ENCODE results near the gene LIN28A.
"Not testable (repeated sequence)": the region's sequence is repeated elsewhere in the genome, so short reads cannot be mapped to it uniquely, and the experiment has no call there.

Gene LIN28A

DNA sequence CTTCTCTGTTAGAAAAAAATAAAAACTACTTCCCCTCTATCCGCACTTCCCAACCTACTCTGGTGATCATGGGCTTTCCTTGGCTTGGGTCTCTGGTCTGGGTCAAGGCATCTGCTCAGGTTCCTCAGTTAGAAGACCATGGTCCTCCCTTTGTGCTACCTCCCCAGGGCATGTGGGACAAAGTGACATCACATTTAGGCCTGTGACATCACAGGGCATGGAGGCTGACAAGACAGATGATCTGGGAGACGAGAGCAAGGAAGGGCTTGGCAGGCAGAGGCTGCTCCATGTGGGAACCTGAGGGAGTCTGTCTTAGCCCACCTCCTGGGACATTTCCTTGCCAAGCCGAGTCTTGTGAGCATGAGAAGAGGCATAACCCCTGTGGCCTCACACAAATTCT is 38.0 kb upstream of the LIN28A start, which contains the start of gene ZNF683:
TSS of gene ZNF683 (minus strand) at position 140 of the 400 bp plus-strand sequence. CDS start 4,179 bp downstream, outside the sequence.
- H3K9me3 ChIP-seq (ENCODE audit: control insufficient read depth, insufficient read depth, low read depth, low read length); H3K9ac ChIP-seq (ENCODE audit: low read length); H3K27me3 ChIP-seq (ENCODE audit: control insufficient read depth, insufficient read depth, low read length); H3K4me3 ChIP-seq (ENCODE audit: low read depth, low read length); H3K27ac ChIP-seq (ENCODE audit: low read depth, low read length); H3K36me3 ChIP-seq (ENCODE audit: control insufficient read depth, insufficient read depth, low read length): not testable (repeated sequence)
- H3K4me1 ChIP-seq (ENCODE audit: control insufficient read depth, insufficient read depth, low read length) = peaks cover 20% of the 10 kb centered on the region; the same call in 1 of the 2 replicates

DNA sequence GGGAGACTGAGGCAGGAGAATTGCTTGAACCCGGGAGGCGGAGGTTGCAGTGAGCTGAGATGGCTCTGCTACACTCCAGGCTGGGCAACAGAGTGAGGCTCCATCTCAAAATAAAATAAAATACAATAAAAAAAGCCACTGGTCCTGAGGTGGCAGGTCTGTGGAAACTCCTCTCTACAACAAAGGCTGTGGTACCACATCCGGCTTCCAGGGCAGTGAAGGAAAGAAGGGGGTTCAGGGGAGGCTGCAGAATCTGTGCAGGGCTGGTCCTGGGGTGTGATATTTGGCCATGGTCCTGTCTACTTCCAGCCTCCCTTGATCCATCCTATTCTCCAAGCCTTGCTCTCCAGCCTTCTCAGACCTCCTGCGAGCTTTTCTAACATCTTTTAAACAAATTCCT is 37.3 kb upstream of the LIN28A start:
- peaks cover 24% of the 10 kb centered on the region; the same call in 1 of the 2 replicates for H3K4me1 ChIP-seq (ENCODE audit: control insufficient read depth, insufficient read depth, low read length)
- H3K27ac ChIP-seq (ENCODE audit: low read depth, low read length) = no peak overlapping the region
- H3K9me3 ChIP-seq (ENCODE audit: control insufficient read depth, insufficient read depth, low read depth, low read length) = peaks cover 8% of the 10 kb centered on the region; the same call in 1 of the 2 replicates
- no peaks in the 10 kb centered on the region for H3K27me3 ChIP-seq (ENCODE audit: control insufficient read depth, insufficient read depth, low read length)
- H3K4me3 ChIP-seq (ENCODE audit: low read depth, low read length) = no peak overlapping the region
- H3K36me3 ChIP-seq (ENCODE audit: control insufficient read depth, insufficient read depth, low read length) = no peaks in the 10 kb centered on the region
- H3K9ac ChIP-seq (ENCODE audit: low read length) = no peak overlapping the region

DNA sequence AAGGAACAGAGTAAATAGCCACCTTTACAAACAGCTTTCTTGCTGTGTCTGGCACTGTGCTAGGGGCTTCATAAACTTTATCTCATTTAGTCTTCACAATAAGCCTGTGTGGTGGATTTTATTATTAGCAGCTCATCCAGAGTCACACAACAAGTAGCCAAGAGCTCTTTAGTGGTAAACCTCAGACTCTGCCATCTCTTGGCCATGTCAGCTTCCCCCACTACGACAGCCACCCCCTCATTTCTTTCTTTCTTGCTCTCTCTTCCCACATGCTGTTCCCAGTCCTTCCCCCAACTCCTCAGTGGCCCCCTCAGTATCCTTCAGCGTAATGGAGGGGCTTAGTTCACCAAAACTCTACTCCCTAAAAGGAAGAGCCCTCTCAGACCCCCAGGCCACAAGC is 36.8 kb upstream of the LIN28A start:
- H3K27me3 ChIP-seq (ENCODE audit: control insufficient read depth, insufficient read depth, low read length) = no peaks in the 10 kb centered on the region
- no peak overlapping the region for H3K4me3 ChIP-seq (ENCODE audit: low read depth, low read length)
- no peak overlapping the region for H3K9ac ChIP-seq (ENCODE audit: low read length)
- peaks cover 25% of the 10 kb centered on the region; the same call in 1 of the 2 replicates for H3K4me1 ChIP-seq (ENCODE audit: control insufficient read depth, insufficient read depth, low read length)
- H3K27ac ChIP-seq (ENCODE audit: low read depth, low read length) = no peak overlapping the region
- peaks cover 8% of the 10 kb centered on the region; the same call in 1 of the 2 replicates for H3K9me3 ChIP-seq (ENCODE audit: control insufficient read depth, insufficient read depth, low read depth, low read length)
- no peaks in the 10 kb centered on the region for H3K36me3 ChIP-seq (ENCODE audit: control insufficient read depth, insufficient read depth, low read length)

DNA sequence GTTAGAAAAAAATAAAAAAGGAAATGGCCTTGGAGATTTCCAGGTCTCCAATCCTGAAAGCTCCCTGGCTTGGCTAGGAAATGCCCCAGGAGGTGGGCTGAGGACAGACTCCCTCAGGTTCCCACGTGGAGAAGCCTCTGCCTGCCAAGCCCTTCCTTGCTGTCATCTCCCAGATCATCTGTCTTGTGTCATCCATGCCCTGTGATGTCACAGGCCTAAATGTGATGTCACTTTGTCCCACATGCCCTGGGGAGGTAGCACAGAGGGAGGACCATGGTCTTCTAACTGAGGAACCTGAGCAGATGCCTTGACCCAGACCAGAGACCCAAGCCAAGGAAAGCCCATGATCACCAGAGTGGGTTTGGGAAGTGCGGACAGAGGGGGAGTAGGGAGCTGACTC is 36.3 kb upstream of the LIN28A start:
- H3K36me3 ChIP-seq (ENCODE audit: control insufficient read depth, insufficient read depth, low read length); H3K9ac ChIP-seq (ENCODE audit: low read length); H3K27ac ChIP-seq (ENCODE audit: low read depth, low read length); H3K9me3 ChIP-seq (ENCODE audit: control insufficient read depth, insufficient read depth, low read depth, low read length); H3K27me3 ChIP-seq (ENCODE audit: control insufficient read depth, insufficient read depth, low read length); H3K4me3 ChIP-seq (ENCODE audit: low read depth, low read length): not testable (repeated sequence)
- H3K4me1 ChIP-seq (ENCODE audit: control insufficient read depth, insufficient read depth, low read length) = peaks cover 25% of the 10 kb centered on the region; the same call in 1 of the 2 replicates

DNA sequence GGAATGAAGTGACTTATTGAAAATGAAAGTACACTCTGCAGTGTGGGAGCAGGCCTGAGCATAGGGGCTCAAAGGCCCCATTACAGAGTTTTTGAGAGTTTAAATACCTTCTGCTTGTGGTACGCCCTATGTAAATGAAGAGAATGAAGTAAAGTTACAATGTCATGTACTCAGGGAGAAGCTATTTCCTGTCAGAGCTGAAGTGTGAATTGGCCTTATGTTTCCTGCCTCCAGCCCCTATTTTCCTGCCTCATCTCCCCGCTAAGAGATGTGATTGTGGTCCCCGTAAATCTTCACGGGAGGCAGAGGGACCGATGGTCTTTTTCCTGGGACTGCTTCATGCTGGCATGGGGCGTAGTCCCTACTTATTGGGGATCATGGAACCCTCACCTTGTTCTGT is 35.5 kb upstream of the LIN28A start:
- no peak overlapping the region for H3K9ac ChIP-seq (ENCODE audit: low read length)
- no peaks in the 10 kb centered on the region for H3K27me3 ChIP-seq (ENCODE audit: control insufficient read depth, insufficient read depth, low read length)
- no peaks in the 10 kb centered on the region for H3K36me3 ChIP-seq (ENCODE audit: control insufficient read depth, insufficient read depth, low read length)
- peaks cover 25% of the 10 kb centered on the region; the same call in 1 of the 2 replicates for H3K4me1 ChIP-seq (ENCODE audit: control insufficient read depth, insufficient read depth, low read length)
- H3K4me3 ChIP-seq (ENCODE audit: low read depth, low read length) = no peak overlapping the region
- peaks cover 8% of the 10 kb centered on the region; the same call in 1 of the 2 replicates for H3K9me3 ChIP-seq (ENCODE audit: control insufficient read depth, insufficient read depth, low read depth, low read length)
- H3K27ac ChIP-seq (ENCODE audit: low read depth, low read length) = no peak overlapping the region

DNA sequence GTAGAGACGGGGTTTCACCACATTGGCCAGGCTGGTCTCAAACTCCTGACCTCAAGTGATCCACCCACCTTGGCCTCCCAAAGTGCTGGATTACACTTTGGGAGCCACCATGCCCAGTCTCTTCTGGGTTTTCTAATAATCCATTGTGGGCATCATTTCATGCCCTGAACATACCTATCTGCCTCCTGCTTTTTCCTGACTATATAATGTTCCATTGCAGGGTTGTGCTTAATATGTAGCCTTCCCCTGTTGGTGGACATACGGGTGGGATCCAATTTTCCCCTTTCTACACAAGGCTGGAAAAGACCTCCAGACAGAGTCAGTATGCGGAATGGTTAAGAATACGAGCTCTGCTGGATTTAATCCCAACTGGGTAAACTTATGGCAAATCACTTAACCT is 34.6 kb upstream of the LIN28A start:
- H3K36me3 ChIP-seq (ENCODE audit: control insufficient read depth, insufficient read depth, low read length) = no peaks in the 10 kb centered on the region
- no peak overlapping the region for H3K27ac ChIP-seq (ENCODE audit: low read depth, low read length)
- no peaks in the 10 kb centered on the region for H3K27me3 ChIP-seq (ENCODE audit: control insufficient read depth, insufficient read depth, low read length)
- H3K4me3 ChIP-seq (ENCODE audit: low read depth, low read length) = no peak overlapping the region
- no peak overlapping the region for H3K9ac ChIP-seq (ENCODE audit: low read length)
- peaks cover 25% of the 10 kb centered on the region; the same call in 1 of the 2 replicates for H3K4me1 ChIP-seq (ENCODE audit: control insufficient read depth, insufficient read depth, low read length)
- H3K9me3 ChIP-seq (ENCODE audit: control insufficient read depth, insufficient read depth, low read depth, low read length) = peaks cover 2% of the 10 kb centered on the region; the same call in 1 of the 2 replicates

DNA sequence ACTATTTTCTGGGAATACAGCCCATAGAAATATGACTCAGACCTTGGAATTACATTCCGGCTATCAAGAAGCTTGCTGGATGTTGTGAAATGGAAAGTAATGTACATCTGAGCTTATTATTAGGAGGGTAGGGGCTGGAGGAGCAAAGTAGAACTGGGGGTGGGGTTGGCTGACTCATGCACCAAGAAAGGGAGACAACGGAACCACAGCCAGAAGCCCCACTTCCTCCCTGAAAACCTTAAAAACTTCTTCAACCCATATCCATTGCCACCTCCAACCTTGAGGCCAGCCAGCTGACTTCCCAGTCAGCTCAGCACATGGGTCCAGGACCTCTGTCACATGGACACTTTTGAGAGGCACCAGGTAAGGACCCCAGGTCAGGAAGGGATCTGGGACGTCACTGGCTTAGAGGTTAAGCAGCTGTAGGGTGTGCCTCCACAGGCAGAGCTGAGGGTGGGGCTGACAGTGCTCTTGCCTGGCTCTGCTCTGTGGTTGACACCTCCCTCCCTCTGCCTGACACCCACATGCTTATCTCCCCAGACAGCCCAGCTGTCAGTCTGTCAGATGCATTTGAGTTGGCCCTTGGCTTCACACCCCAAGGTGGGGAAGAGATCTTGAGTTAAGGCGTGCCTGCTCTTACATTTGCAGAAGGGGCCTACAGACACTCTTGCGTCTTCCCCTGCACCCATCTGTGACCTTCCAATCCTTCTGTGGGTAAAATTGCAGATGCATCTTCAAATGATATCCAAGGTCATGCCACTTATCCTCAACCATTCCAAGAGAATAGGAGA is 32.3 kb upstream of the LIN28A start:
- Histone ChIP-seq H3K4me3 (ENCODE audit: low read depth, low read length) (no peak overlapping the region), H3K27ac (ENCODE audit: low read depth, low read length) (no peak overlapping the region), H3K36me3 (ENCODE audit: control insufficient read depth, insufficient read depth, low read length) (no peaks in the 10 kb centered on the region), H3K27me3 (ENCODE audit: control insufficient read depth, insufficient read depth, low read length) (no peaks in the 10 kb centered on the region), H3K4me1 (ENCODE audit: control insufficient read depth, insufficient read depth, low read length) (peaks cover 25% of the 10 kb centered on the region; the same call in 1 of the 2 replicates), H3K9me3 (ENCODE audit: control insufficient read depth, insufficient read depth, low read depth, low read length) (no peaks in the 10 kb centered on the region), H3K9ac (ENCODE audit: low read length) (no peak overlapping the region)

DNA sequence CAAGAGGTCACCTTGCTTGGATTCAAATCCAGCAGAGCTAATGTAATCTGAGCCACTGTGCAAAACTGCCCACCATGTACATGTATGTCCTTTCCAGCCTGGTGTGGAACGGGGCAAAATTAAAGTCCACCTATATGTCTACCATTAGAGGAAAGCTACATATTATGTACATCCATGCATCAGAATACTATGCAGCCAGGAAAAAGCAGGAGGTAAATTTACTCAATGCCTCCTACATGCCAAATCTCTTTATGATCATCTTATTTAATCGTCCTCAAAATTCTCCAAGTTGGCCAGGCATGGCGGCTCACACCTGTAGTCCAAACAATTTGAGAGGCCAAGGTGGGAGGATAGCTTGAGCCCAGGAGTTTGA is 31.8 kb upstream of the LIN28A start:
- Histone ChIP-seq H3K9me3 (ENCODE audit: control insufficient read depth, insufficient read depth, low read depth, low read length) (no peaks in the 10 kb centered on the region), H3K4me1 (ENCODE audit: control insufficient read depth, insufficient read depth, low read length) (peaks cover 22% of the 10 kb centered on the region; the same call in 1 of the 2 replicates), H3K27ac (ENCODE audit: low read depth, low read length) (no peak overlapping the region), H3K4me3 (ENCODE audit: low read depth, low read length) (no peak overlapping the region), H3K36me3 (ENCODE audit: control insufficient read depth, insufficient read depth, low read length) (no peaks in the 10 kb centered on the region), H3K9ac (ENCODE audit: low read length) (no peak overlapping the region), H3K27me3 (ENCODE audit: control insufficient read depth, insufficient read depth, low read length) (no peaks in the 10 kb centered on the region)

DNA sequence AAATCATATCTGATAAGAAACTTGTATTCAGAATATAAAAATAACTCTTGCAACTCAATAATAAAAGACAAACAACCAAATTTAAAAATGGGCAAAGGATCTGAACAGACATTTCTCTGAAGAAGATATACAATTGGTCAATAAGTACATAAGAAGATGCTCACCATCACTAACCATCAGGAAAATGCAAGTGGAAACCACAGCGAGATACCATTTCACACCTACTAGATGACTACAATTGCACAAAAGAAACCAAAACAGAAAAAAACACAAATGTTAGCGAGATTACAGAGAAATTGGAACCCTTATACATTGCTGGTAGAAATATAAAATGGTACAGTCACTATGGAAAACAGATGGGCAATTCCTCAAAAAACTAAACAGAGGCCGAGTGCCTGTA is 26.5 kb upstream of the LIN28A start:
- H3K36me3 ChIP-seq (ENCODE audit: control insufficient read depth, insufficient read depth, low read length) = no peaks in the 10 kb centered on the region
- H3K4me3 ChIP-seq (ENCODE audit: low read depth, low read length) = no peak overlapping the region
- peaks cover 7% of the 10 kb centered on the region for H3K4me1 ChIP-seq (ENCODE audit: control insufficient read depth, insufficient read depth, low read length)
- H3K27ac ChIP-seq (ENCODE audit: low read depth, low read length) = no peak overlapping the region
- no peaks in the 10 kb centered on the region for H3K27me3 ChIP-seq (ENCODE audit: control insufficient read depth, insufficient read depth, low read length)
- H3K9me3 ChIP-seq (ENCODE audit: control insufficient read depth, insufficient read depth, low read depth, low read length) = no peaks in the 10 kb centered on the region
- H3K9ac ChIP-seq (ENCODE audit: low read length) = no peak overlapping the region

DNA sequence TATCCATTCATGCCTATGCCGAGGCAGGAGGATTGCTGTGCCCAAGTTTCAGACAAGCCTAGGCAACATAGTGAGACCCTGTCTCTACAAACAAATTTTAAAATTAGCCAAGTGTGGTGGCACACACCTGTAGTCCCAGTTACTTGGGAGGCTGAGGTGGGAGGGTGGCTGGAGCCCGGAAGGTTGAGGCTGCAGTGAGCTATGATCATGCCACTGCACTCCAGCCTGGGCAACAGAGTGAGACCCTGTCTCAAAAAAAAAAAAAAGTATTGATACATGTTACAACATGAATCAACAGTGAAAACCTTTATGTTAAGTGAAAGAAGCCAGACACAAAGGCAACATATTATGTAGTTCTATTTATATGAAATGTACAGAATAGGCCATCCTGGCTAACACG is 25.6 kb upstream of the LIN28A start:
- H3K4me3 ChIP-seq (ENCODE audit: low read depth, low read length); H3K9me3 ChIP-seq (ENCODE audit: control insufficient read depth, insufficient read depth, low read depth, low read length); H3K27me3 ChIP-seq (ENCODE audit: control insufficient read depth, insufficient read depth, low read length); H3K9ac ChIP-seq (ENCODE audit: low read length); H3K27ac ChIP-seq (ENCODE audit: low read depth, low read length); H3K36me3 ChIP-seq (ENCODE audit: control insufficient read depth, insufficient read depth, low read length): not testable (repeated sequence)
- H3K4me1 ChIP-seq (ENCODE audit: control insufficient read depth, insufficient read depth, low read length) = peaks cover 12% of the 10 kb centered on the region

DNA sequence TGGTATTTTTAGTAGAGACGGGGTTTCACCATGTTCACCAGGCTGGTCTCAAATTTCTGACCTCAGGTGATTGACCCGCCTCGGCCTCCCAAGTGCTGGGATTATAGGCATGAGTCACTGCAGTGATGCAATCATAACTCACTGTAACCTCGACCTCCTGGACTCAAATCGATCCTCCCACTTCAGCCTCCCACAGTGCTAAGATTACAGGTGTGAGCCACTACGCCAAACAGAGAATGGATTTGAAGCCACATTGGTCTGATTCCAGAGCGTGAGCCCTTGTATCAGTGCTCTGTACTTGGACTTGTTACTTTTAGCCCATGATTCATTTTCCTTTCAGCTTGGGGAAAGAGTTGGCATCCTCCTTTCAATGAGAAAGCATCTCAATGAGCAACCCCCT is 23.2 kb upstream of the LIN28A start:
- Histone ChIP-seq H3K4me1 (ENCODE audit: control insufficient read depth, insufficient read depth, low read length) (peaks cover 22% of the 10 kb centered on the region), H3K36me3 (ENCODE audit: control insufficient read depth, insufficient read depth, low read length) (no peaks in the 10 kb centered on the region), H3K4me3 (ENCODE audit: low read depth, low read length) (no peak overlapping the region), H3K9ac (ENCODE audit: low read length) (no peak overlapping the region), H3K27me3 (ENCODE audit: control insufficient read depth, insufficient read depth, low read length) (no peaks in the 10 kb centered on the region), H3K9me3 (ENCODE audit: control insufficient read depth, insufficient read depth, low read depth, low read length) (no peaks in the 10 kb centered on the region), H3K27ac (ENCODE audit: low read depth, low read length) (no peak overlapping the region)

Data from HUES6 (cell line).